GM19240 (cell line): Measurements from ENCODE around the gene CAV2.

Source experiments
- DNase-seq: peaks from one replicate; pipeline ENCODE4 v3.0.0; 2011; ENCODE audit warnings: low spot score; ENCODE audit not compliant: insufficient read length

CAV2 gene

DNA sequence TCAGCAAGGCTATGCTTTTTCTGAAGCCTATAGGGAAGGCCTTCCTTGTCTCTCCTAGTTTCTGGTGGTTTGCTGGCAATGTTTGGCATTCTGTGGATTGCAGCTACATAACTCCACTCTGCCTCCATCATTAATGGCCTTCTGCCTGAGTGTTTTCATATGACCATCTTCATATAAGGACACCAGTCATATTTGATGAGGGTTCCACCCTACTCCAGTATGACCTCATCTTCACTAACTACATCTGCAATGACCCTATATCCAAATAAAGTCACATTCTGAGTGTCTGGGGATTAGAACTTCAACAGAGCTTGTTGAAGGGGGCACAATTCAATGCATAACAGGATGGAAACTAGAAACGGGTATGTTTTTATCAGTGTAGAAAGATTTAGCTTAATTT lies 47.4 kb downstream of the CAV2 start:
- no peak for DNase-seq

DNA sequence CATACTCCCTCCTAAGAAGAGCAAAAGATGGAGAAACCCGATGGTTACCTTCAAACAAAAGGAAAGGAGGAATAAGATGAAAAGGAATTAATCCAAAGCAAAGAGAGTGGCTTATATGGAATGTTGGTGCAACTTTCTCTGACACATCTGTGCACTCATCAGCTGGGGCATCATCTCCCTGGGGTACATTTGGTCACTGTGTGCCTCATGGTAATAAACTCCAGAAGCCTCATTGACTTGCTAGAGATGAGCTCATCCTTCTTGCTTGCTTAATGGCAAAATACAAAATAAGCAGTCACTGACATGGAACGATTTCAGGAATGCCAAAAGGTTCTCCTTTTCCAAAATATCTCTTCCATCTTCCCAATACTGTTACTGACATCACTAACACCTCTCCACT lies 47.8 kb downstream of the CAV2 start:
- no peak for DNase-seq

DNA sequence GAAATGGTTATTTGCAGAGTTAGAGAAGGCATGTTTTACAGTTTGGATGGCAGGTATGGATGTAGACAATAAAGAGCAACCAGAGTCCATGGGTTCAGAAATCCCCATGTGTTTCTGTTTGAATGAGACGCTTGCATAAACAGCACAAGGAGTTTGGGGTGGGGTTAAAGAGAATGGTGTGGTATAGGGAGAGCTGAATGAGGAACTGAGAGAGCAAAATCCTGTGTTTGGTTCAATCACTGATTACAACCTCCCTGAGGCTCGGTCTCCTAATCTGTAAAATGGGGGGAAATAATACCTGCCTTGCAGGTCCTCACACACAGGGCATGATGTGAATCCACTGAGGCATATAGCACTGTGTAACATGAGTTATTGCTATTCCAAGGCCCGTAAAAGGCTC lies 49.0 kb downstream of the CAV2 start:
- DNase-seq: no peak

DNA sequence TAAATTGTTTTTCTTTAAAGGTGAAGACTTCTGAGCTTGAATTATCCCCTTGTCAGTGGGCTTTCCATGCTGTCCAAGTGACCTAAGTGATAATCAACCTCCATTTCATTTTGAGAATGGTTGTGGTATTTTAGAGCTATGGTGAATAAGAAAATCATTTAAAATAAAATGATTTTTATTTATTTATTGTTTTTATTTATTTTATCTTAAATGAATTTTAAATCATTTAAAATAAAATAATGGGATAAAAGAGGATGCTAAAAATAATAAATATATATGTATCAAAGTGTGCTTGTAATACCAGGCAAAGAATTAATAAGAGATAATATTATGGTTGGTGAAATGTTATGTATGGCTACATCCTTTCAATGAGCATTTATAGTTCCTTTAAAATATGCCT lies 49.8 kb downstream of the CAV2 start:
- no peak for DNase-seq

DNA sequence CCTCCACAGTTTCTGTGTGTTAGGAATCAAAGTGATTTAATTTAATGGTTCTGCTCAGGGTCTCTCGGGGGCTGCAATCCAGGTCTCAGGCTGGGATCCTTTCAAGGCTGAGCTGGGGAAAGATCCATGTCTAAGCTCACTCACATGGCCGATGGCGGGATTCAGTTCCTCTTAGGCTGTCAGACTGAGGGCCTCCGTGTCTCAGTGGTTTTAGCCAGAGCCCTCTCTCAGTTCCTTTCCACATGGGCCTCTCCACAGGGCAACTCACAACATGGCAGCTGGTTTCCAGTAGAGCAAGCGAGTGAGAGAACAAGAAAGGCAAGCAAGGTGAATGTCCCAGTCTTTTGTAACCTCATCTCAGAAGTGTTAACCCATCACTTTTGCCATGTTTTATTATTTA lies 52.2 kb downstream of the CAV2 start:
- no peak for DNase-seq

DNA sequence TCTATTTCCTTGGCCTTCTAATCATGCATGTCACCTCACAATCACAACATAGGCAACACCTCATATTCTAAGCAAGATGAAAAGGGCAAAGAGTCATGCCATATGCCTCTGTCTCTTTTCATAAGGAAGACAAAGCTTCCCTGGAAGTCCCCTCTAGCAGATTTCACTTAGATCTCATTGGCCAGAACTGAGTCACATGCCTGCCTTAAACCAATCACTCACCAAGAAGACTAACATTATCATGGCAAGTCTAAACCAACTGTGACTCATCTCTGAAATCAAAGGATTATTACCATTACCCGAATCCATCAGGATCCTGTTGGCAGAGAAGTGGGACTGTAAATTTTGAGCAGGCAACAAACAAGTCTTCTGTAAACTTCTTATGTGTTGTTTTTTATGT lies 53.1 kb downstream of the CAV2 start:
- DNase-seq: no peak

DNA sequence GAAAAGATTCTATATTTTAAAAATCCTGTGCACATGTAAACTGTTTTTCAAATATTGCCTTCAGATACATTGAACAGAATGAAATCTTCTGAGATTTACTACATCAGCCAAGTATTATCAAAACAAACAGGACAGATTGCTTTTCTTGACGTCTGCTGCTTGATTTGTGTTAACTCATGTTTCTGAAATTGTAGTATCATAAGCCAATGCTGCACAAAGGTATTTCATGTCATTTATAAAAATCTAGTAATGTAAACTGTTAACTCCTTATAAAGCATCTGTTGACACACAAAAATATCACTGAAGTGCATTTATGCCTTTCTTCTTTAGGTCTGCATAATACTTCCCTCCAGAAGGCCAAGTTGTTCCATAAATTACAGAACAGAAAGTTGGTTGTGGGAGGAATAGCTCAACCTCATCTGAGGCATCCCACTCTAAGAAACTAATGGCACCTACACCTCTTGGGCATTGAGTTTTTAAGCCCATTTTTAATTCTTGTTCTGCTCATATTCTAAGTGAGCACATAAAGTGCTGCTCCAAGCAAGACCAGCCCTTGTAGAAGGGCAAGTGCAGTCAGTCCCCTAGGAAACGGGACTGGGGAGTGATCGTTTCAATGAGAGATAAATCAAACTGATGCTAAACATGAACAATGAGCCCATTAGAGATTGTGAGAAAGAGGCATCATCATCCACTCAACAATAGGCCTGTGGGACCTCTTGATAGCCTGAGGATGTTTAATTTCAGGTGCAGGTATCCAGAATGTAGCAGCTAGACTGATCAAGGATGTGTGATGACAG lies 53.8 kb downstream of the CAV2 start:
- DNase-seq: no peak

DNA sequence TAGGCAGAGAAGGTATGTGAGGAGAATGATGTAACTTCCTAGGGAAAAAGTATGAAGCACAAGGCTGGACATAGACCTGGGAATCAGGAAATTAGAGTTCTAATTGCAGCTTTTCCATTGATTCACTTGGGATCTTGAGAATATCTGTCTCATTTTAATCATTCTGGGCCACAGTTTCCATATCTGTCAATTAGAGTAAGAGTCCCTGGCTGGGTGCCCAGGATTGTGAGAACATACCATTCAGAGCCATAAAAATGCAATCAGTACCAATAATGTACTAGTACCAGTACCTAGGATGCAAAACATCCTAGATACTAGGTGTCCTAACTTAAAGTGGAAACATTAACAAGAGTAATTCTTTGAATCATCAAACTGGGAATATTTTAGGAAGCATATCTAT lies 54.9 kb downstream of the CAV2 start:
- no peak for DNase-seq

DNA sequence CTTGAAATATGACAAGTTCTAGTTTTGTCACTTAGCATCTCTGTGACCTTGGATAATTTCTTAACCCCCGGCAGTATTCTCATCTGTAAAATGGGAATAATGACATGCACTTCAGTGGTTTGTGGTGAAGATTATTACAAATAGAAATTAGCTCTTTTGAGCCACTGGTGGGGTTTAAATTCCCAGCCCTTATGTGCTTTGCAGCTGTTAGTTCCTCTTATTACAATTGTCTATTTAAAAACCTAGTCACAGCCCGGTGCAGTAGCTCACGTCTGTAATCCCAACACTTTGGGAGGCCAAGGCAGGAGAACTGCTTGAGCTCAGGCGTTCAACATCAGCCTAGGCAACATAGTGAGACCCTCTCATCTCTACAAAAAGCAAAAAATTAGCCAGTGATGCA lies 55.4 kb downstream of the CAV2 start:
- no peak for DNase-seq

DNA sequence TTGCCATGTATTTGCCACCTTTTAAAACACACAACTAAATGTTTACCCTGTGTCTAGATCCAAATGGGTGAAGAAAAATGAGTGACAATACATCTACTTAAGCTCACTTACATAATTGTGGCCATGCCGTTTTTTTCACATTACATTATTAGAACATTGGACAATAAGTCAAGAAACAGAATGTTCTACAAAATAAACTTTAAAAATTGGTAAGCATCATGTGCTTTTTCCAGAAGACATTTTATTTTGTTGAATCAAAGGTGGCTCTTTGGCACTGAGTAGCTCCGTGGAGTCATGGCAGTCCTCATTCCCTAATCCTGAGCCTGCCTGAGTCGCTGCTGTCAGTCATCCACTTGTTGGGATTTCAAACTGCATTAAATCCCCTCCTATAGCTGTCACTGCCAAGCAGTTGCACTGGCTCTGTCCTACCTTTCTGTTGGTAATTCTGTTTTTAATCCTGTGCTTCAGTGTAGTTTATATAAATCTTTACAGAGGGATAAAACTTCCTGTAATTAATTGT lies 57.6 kb downstream of the CAV2 start:
- no peak for DNase-seq

DNA sequence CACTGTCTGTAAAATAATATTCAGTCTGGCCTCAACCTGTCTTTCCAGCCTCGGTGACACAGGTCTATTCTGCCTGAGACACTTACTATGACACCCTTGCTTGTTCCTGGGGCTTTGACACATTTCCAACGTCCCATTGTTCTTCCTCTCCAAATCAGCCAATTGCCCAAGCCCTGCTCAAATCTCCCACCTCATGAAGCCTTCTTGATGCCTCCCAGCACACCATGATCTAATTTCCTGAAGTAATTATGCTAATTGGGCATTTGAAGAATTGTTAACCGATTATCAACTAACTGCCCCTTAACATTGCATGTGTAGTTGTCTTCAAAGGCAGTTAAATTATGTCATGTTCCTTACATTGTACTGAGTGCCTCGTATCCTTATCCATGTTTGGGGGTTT lies 58.4 kb downstream of the CAV2 start:
- DNase-seq: no peak
